Measurements from ENCODE around the gene EPS15.

Gene EPS15

GRCh38 chr1:51369171-51369570 is 149.9 kb downstream of the EPS15 start:
- DNase-seq = no peak

- DNase-seq = no peak
Observed at GRCh38 chr1:51365774-51366173, 153.3 kb downstream of the EPS15 start.

- DNase-seq = no peak
Observed at GRCh38 chr1:51359879-51360278, 159.2 kb downstream of the EPS15 start.

- DNase-seq = no peak
Observed at GRCh38 chr1:51355382-51355781, 163.7 kb downstream of the EPS15 start.

GRCh38 chr1:51354416-51354815 is 164.7 kb downstream of the EPS15 start:
- no peak for DNase-seq

GRCh38 chr1:51351907-51352306 is 167.2 kb downstream of the EPS15 start:
- DNase-seq = no peak

GRCh38 chr1:51349862-51350261 is 169.2 kb downstream of the EPS15 start:
- DNase-seq = no peak

- DNase-seq = no peak
Observed at GRCh38 chr1:51348147-51348527, 170.9 kb downstream of the EPS15 start.

GRCh38 chr1:51347398-51348146 is 171.5 kb downstream of the EPS15 start:
- no peak for DNase-seq

GRCh38 chr1:51346086-51346942 is 172.8 kb downstream of the EPS15 start:
- no peak for DNase-seq

GRCh38 chr1:51345300-51345687 is 173.8 kb downstream of the EPS15 start:
- DNase-seq = no peak

GRCh38 chr1:51344602-51345299 is 174.3 kb downstream of the EPS15 start:
- DNase-seq = no peak

GRCh38 chr1:51344276-51344601 is 174.8 kb downstream of the EPS15 start:
- DNase-seq = no peak

- DNase-seq = no peak
Observed at GRCh38 chr1:51343624-51344023, 175.4 kb downstream of the EPS15 start.

GRCh38 chr1:51342591-51343206 is 176.4 kb downstream of the EPS15 start:
- DNase-seq = no peak

- no peak for DNase-seq
Observed at GRCh38 chr1:51341876-51342496, 177.1 kb downstream of the EPS15 start.

GRCh38 chr1:51340380-51340779 is 178.7 kb downstream of the EPS15 start:
- DNase-seq = no peak

GRCh38 chr1:51336711-51337110 is 182.4 kb downstream of the EPS15 start:
- DNase-seq = no peak

GRCh38 chr1:51336004-51336403 is 183.1 kb downstream of the EPS15 start:
- no peak for DNase-seq

GRCh38 chr1:51331206-51332100 is 187.6 kb downstream of the EPS15 start:
- DNase-seq = peak; percentile 7

- peak; percentile 20 for DNase-seq
Observed at GRCh38 chr1:51330331-51331201, 188.5 kb downstream of the EPS15 start, which contains the start of gene TTC39A. TSS of gene TTC39A (minus strand) at chr1:51330562. CDS start at chr1:51330477, 85 bp downstream.
